HCEC 1CT (cell line): ENCODE results near the gene CD46.
A peak's percentile ranks its signal among the peaks of the same experiment; 100 is the strongest.

ENCODE experiments used
- DNase-seq: peaks from one replicate; pipeline ENCODE4 v3.0.0-alpha.2; 2017

Gene CD46

DNA sequence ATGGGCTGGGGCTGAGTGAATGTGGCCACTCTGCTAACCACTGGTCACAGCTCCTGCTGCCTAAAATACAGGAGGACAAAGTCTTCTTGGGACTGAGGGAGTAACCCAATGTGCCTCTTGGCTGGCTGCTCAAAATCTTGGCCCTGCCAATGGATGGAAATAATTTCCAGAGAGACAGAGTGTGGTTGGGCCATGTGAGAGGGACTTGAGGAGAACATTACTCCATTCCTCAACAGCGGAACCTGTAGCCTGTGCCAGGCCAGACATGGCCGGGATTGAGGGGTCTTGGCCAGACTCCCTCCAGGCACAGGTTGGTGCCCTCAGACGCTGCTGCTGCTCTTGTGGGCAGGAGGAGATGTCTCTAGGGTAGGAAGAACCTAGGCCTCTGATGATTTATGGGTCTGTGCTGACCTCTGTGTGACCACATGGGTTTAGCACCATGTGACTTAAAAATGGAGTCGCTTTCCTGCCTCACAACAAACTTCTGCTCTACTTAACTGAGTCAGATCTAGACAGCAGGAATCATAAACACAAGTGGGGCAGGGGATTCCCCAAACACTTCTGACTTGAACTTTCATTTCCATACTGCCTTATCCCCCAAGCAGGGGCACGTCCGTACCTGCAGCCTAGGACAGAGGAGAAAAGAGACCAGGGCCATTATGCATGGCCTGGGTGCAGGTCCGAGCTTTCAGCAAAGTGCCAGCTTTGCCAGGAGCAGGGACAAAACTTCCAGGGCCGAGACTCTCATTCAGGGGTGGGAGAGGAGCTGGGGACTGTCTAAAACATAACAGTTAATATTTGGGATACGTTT is 79.9 kb downstream of the CD46 start:
- no peak for DNase-seq

GRCh38 chr1:207832796-207833195 is 80.9 kb downstream of the CD46 start:
- no peak for DNase-seq

DNA sequence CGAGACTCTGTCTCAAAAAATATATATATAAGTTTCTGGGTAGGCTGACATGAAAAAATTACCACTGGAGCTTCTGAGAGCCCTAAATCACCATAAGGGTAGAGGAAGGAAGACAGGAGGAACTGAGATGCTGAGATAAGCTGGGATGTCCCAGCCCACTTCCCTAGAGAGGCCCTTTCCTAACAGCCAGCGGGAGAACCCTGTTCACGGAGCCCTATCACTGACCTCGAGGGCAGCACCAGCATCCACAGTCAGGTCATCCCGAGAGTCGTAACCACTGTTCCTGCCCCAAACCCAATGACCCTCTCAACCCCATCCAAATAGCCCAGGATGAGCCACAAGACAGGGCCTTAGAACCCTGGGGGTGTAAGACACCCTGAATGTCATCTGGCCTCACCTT is 81.5 kb downstream of the CD46 start:
- DNase-seq, result no peak

DNA sequence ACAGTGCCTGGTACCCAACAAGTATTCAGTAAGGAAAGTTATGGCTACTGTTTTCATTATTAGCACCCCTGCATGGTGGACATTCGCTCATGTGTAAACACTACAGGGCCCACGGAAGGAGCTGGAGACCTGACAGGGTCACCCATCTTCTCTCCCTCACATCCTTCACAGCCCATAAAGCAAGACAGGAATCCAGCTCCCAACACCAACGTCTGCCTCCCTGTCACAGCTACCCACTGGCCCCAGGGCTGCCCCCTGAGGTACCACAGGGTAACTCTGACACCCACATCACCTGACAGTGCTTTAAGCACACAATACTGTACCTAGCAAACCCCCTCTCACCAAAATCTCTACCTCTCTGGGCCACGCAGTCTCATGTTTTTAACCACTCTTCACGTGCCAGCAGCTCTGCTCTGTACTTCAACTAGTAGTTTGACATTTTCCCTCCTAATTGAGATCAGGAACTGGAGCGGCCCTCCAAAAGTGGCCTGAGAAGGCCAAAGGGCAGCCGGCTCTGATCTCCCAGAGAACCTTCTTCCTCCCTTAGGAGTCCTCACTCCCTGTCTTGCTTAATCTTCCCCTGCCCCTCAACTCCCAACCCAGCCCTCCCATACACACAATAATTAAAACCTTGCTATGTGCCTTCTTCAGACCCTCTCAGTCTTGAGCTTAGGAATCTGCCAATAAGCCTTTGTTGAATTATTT is 82.3 kb downstream of the CD46 start:
- no peak for DNase-seq

GRCh38 chr1:207835958-207836357 is 84.1 kb downstream of the CD46 start:
- no peak for DNase-seq

DNA sequence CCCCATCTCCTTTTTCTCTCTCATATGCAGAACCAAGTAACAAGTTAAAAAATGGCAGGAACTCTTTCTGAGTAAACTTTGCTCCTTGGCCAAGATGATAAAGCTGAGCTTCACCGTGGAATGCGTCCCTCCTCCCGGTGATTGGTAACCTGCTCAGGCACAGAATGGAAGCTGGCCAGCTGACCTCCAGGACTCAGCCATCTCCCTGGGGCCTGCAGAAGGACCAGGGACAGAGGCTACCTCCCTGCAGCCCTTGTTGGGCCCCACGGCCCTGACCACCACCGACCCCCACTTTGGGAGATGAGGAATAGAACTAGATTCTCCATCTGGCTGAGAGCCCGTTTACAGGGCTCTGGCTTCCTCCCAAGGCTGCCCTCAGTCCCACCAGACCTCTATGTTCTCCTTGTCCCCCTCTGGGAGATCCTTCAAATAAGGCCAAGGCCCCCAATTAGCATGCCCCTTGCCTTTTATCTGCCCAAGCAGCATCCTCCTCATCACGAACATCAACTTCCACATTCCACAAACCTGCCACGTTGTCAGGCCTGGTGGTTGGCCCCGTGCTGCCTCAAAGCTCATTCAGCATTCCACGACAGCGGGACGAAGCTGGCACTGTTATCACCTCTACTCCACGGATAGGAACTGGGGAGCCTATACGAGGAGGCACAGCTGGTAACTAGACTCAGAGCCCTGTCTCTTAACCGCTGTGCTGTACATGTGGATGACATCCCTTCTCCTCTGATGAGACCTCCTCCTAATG is 84.9 kb downstream of the CD46 start:
- no peak for DNase-seq

- DNase-seq, result no peak
Observed at GRCh38 chr1:207837673-207838072, 85.8 kb downstream of the CD46 start.

GRCh38 chr1:207838156-207839082 is 86.6 kb downstream of the CD46 start:
- DNase-seq, result no peak

- no peak for DNase-seq
Observed at GRCh38 chr1:207839083-207839413, 87.2 kb downstream of the CD46 start.

DNA sequence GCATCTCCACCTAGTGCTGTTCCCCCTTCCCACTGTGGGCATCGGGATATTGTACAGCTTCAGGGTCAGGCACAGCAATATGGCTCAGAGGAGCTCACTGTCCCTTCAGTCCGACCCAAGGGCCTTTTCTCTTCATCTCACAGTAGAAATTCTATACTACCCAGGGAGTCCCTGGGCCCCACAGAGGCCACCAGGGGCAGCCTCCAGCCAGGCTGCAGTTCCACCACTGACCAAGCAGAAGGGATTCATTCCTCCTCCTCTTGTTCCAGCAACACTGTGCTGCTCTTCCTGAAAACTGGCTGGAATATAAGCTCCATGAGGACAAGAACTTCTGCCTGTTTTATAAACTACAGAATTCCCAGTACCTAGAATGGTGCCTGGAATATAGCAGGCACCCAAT is 88.5 kb downstream of the CD46 start:
- DNase-seq, result no peak

GRCh38 chr1:207841293-207841692 is 89.4 kb downstream of the CD46 start:
- DNase-seq, result no peak

DNA sequence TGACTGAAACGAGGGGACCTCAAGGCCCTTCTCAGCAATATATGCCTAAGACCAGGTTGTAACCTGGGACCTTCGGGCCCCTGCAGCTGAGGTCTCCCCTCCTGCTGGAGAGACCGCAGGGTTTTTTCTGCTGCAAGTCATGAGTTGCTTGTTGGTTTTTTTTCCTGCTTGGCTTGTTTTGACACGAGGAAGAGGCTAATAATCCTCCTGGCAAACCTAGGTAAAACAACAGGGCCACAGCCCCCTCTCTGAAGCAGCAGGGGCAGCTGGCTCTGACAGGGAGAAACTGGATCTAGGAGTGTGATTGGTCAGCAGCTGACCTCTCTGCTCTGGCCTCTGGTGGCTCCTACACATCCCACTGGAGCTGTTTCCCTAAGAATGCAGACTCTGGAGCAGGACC is 90.0 kb downstream of the CD46 start:
- DNase-seq, result no peak

DNA sequence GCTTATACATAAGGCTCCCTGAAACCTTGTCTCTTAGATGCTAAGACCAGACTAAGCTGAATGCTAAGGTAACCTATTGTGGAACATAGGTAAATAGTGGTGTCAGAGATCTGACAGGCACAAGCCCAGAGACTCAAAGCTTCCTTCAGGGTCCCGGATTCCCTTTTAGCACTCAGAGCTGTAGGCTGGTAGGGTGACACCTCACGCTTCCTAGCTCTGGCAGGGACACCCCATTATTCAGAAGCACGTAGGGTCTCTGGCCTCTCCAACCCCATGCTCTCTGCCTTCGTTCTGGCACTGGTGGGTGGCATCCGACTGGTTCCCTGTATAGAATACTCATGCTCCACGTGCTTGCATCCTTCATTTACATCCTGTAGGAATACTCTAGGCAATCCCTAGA is 90.7 kb downstream of the CD46 start:
- DNase-seq, result no peak

DNA sequence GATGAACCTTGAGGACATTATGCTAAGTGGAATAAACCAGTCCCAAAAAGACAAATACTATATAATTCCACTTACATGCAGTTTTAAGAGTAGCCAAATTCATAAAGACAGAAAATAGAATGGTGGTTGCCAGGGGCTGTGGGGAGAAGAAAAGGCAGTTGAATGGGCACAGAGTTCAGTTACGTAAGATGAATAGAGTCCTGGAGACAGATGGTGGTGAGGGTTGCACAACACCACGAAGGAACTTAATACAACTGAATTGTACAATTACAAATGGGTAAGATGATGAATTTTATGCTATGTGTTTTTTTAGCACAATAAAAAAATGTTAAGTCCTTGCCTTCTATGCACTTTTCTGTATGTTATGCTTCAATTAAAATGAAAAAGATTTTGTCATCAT is 92.5 kb downstream of the CD46 start:
- peak; percentile 55 for DNase-seq
